Skeletal muscle satellite cell (primary cell): ENCODE measurements around the gene SLC4A5.

ENCODE experiments used
- H3K27me3 ChIP-seq: 2 replicates; pipeline ENCODE4 v1.7.0; 2013; ENCODE audit warnings: low read length; ENCODE audit not compliant: control insufficient read depth, insufficient read depth
- H3K36me3 ChIP-seq: 2 replicates; pipeline ENCODE4 v1.7.0; 2013; ENCODE audit warnings: mild to moderate bottlenecking, control low read depth, low read length; ENCODE audit not compliant: insufficient read depth
- H3K4me1 ChIP-seq: 2 replicates; pipeline ENCODE4 v1.7.0; 2013; ENCODE audit warnings: low read length; ENCODE audit not compliant: control insufficient read depth, insufficient read depth
- H3K4me2 ChIP-seq: 2 replicates; pipeline ENCODE4 v1.7.0; 2013; ENCODE audit warnings: mild to moderate bottlenecking, low read length
- H3K4me3 ChIP-seq: 2 replicates; pipeline ENCODE4 v1.7.0; 2013; ENCODE audit warnings: low read length
- H3K9ac ChIP-seq: 2 replicates; pipeline ENCODE4 v1.7.0; 2013; ENCODE audit warnings: mild to moderate bottlenecking, low read depth, low read length, moderate library complexity
- H3K9me3 ChIP-seq: replicated peaks from 2 replicates; pipeline ENCODE4 v1.7.0; 2013; ENCODE audit warnings: mild to moderate bottlenecking, control low read depth, low read length

Gene SLC4A5

GRCh38 chr2:74379851-74380789, 36.9 kb upstream of the SLC4A5 start, which contains the start of gene DCTN1:
TSS of gene DCTN1 (minus strand) at chr2:74380311. CDS start at chr2:74380037, 274 bp downstream.
- Histone ChIP-seq H3K4me1 (peaks cover 35% of the 10 kb centered on the region), H3K9ac (peak within 1 kb of the TSS; percentile 76), H3K4me3 (peak within 1 kb of the TSS; percentile 68), H3K36me3 (peaks cover 25% of the 10 kb centered on the region), H3K4me2 (peak within 1 kb of the TSS; percentile 83), H3K27me3 (no peaks in the 10 kb centered on the region), H3K9me3 (no peaks in the 10 kb centered on the region)

GRCh38 chr2:74378007-74378406, 34.8 kb upstream of the SLC4A5 start:
- Histone ChIP-seq H3K4me1 (peaks cover 29% of the 10 kb centered on the region), H3K9me3 (no peaks in the 10 kb centered on the region), H3K27me3 (no peaks in the 10 kb centered on the region), H3K36me3 (peaks cover 23% of the 10 kb centered on the region), H3K4me2 (no peak overlapping the region), H3K4me3 (no peak overlapping the region), H3K9ac (no peak overlapping the region)

- Histone ChIP-seq H3K4me2 (no peak overlapping the region), H3K36me3 (peaks cover 39% of the 10 kb centered on the region), H3K4me3 (no peak overlapping the region), H3K4me1 (peaks cover 29% of the 10 kb centered on the region), H3K9ac (no peak overlapping the region), H3K9me3 (no peaks in the 10 kb centered on the region), H3K27me3 (no peaks in the 10 kb centered on the region)
These were observed 32.6 kb upstream of the SLC4A5 start for GRCh38 chr2:74375838-74376237.

GRCh38 chr2:74374509-74375205, 31.4 kb upstream of the SLC4A5 start:
- no peaks in the 10 kb centered on the region for H3K27me3 ChIP-seq
- peaks cover 50% of the 10 kb centered on the region for H3K36me3 ChIP-seq
- peak overlapping the region; percentile 57 for H3K4me2 ChIP-seq
- H3K4me3 ChIP-seq: no peak overlapping the region
- H3K4me1 ChIP-seq: peaks cover 17% of the 10 kb centered on the region
- no peaks in the 10 kb centered on the region for H3K9me3 ChIP-seq
- H3K9ac ChIP-seq: no peak overlapping the region

GRCh38 chr2:74373985-74374384, 30.8 kb upstream of the SLC4A5 start:
- no peaks in the 10 kb centered on the region for H3K9me3 ChIP-seq
- H3K27me3 ChIP-seq: no peaks in the 10 kb centered on the region
- H3K4me2 ChIP-seq: peak overlapping the region; percentile 57
- peaks cover 12% of the 10 kb centered on the region for H3K4me1 ChIP-seq
- peaks cover 55% of the 10 kb centered on the region for H3K36me3 ChIP-seq
- H3K4me3 ChIP-seq: no peak overlapping the region
- H3K9ac ChIP-seq: no peak overlapping the region

GRCh38 chr2:74373221-74373676, 30.0 kb upstream of the SLC4A5 start:
- Histone ChIP-seq H3K9me3 (no peaks in the 10 kb centered on the region), H3K27me3 (no peaks in the 10 kb centered on the region), H3K4me2 (no peak overlapping the region), H3K4me1 (peaks cover 12% of the 10 kb centered on the region), H3K36me3 (peaks cover 62% of the 10 kb centered on the region), H3K9ac (no peak overlapping the region), H3K4me3 (no peak overlapping the region)

- Histone ChIP-seq H3K9ac (no peak overlapping the region), H3K36me3 (peaks cover 65% of the 10 kb centered on the region), H3K9me3 (no peaks in the 10 kb centered on the region), H3K4me1 (peaks cover 12% of the 10 kb centered on the region), H3K4me2 (no peak overlapping the region), H3K4me3 (no peak overlapping the region), H3K27me3 (no peaks in the 10 kb centered on the region)
These were observed 29.5 kb upstream of the SLC4A5 start for GRCh38 chr2:74372674-74373073.

- H3K4me2 ChIP-seq: no peak overlapping the region
- peaks cover 12% of the 10 kb centered on the region for H3K4me1 ChIP-seq
- H3K27me3 ChIP-seq: no peaks in the 10 kb centered on the region
- no peak overlapping the region for H3K9ac ChIP-seq
- peaks cover 65% of the 10 kb centered on the region for H3K36me3 ChIP-seq
- no peak overlapping the region for H3K4me3 ChIP-seq
- H3K9me3 ChIP-seq: no peaks in the 10 kb centered on the region
These were observed 28.2 kb upstream of the SLC4A5 start for GRCh38 chr2:74371421-74371820.

- H3K4me1 ChIP-seq: peaks cover 11% of the 10 kb centered on the region
- no peak overlapping the region for H3K9ac ChIP-seq
- H3K4me2 ChIP-seq: no peak overlapping the region
- H3K4me3 ChIP-seq: no peak overlapping the region
- H3K9me3 ChIP-seq: no peaks in the 10 kb centered on the region
- peaks cover 72% of the 10 kb centered on the region for H3K36me3 ChIP-seq
- H3K27me3 ChIP-seq: no peaks in the 10 kb centered on the region
These were observed 26.8 kb upstream of the SLC4A5 start for GRCh38 chr2:74369976-74370375.

GRCh38 chr2:74368499-74368898, 25.3 kb upstream of the SLC4A5 start:
- H3K36me3 ChIP-seq: peaks cover 87% of the 10 kb centered on the region
- no peak overlapping the region for H3K4me3 ChIP-seq
- H3K4me1 ChIP-seq: peaks cover 5% of the 10 kb centered on the region
- no peak overlapping the region for H3K9ac ChIP-seq
- no peaks in the 10 kb centered on the region for H3K27me3 ChIP-seq
- H3K4me2 ChIP-seq: no peak overlapping the region
- H3K9me3 ChIP-seq: no peaks in the 10 kb centered on the region

- Histone ChIP-seq H3K27me3 (no peaks in the 10 kb centered on the region), H3K9ac (no peak overlapping the region), H3K9me3 (no peaks in the 10 kb centered on the region), H3K4me2 (no peak overlapping the region), H3K36me3 (peaks cover 93% of the 10 kb centered on the region), H3K4me1 (no peaks in the 10 kb centered on the region), H3K4me3 (no peak overlapping the region)
These were observed 24.6 kb upstream of the SLC4A5 start for GRCh38 chr2:74367789-74368188.
